Gastroesophageal sphincter (tissue), 3 donors: ENCODE results near the gene TOB2.

Experiments
- EP300 ChIP-seq: sonication (generic); formaldehyde crosslinking; IDR thresholded peaks from one replicate; pipeline ENCODE4 v1.6.1; 2017; ENCODE audit warnings: antibody characterized with exemption, mild to moderate bottlenecking
- POLR2AphosphoS5 ChIP-seq: sonication (generic); formaldehyde crosslinking; IDR thresholded peaks from one replicate; pipeline ENCODE4 v1.6.1; 2017; ENCODE audit warnings: antibody characterized with exemption
- TF ChIP-seq, protein P1 (sequence below), 4 experiments: fragments of 200-600 bp in 2 of 4; fragments of 450-650 bp in 2 of 4; sonication (generic) in 1 of 4; IDR thresholded peaks; one replicate each; pipeline ENCODE4 v1.5.1; 2017 to 2019; ENCODE audit warnings: antibody characterized with exemption in 4 of 4, mild to moderate bottlenecking in 2 of 4, moderate library complexity in 2 of 4

DNA sequence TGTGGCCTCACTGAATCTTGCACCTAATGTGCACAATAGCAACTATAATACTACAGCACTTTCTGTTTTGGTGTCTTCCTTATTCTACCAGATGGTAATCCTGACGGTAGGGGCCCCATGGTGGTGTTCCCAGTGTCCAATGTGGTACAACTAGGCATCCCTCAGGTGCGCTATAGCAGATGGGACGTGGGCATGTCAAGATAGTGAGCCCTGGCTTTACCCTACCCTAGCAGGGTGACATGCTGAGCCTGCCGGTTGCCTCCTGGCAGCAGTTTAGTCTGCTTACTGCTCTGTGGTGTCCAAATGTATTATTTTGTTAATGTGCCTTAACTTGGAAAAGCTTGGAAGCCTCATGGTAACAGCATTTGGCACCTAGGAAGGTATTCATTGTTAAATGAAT lies 41.5 kb upstream of the TOB2 start:
- TF ChIP-seq, protein P1, sequence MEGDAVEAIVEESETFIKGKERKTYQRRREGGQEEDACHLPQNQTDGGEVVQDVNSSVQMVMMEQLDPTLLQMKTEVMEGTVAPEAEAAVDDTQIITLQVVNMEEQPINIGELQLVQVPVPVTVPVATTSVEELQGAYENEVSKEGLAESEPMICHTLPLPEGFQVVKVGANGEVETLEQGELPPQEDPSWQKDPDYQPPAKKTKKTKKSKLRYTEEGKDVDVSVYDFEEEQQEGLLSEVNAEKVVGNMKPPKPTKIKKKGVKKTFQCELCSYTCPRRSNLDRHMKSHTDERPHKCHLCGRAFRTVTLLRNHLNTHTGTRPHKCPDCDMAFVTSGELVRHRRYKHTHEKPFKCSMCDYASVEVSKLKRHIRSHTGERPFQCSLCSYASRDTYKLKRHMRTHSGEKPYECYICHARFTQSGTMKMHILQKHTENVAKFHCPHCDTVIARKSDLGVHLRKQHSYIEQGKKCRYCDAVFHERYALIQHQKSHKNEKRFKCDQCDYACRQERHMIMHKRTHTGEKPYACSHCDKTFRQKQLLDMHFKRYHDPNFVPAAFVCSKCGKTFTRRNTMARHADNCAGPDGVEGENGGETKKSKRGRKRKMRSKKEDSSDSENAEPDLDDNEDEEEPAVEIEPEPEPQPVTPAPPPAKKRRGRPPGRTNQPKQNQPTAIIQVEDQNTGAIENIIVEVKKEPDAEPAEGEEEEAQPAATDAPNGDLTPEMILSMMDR (IDR thresholded peaks at IDR 0.05), result no peak
- TF ChIP-seq POLR2AphosphoS5, result no peak
- no peak for TF ChIP-seq EP300
